SK-N-SH treated with all-trans-retinoic acid at 6 μM for 48 hours (cell line): ENCODE measurements around the gene HECA.

Experiments used
- ESRRG ChIP-seq: fragments of 250-450 bp; sonication (Bioruptor Pico); IDR thresholded peaks from 2 replicates; pipeline ENCODE4 v1.6.1; 2021; ENCODE audit warnings: mild to moderate bottlenecking
- PATZ1 ChIP-seq: fragments of 250-450 bp; sonication (Bioruptor Pico); IDR thresholded peaks from 2 replicates; pipeline ENCODE4 v1.8.0; 2020; ENCODE audit warnings: mild to moderate bottlenecking, moderate library complexity, borderline replicate concordance

GRCh38 chr6:139112561-139112960 is 22.3 kb upstream of the HECA start:
- TF ChIP-seq ESRRG (CRISPR knock-in tag) (no peak), PATZ1 (no peak)
